Measurements from ENCODE around the gene GALC.
"Not testable (repeated sequence)": the region's sequence is repeated elsewhere in the genome, so short reads cannot be mapped to it uniquely, and the experiment has no call there.

The GALC gene

DNA sequence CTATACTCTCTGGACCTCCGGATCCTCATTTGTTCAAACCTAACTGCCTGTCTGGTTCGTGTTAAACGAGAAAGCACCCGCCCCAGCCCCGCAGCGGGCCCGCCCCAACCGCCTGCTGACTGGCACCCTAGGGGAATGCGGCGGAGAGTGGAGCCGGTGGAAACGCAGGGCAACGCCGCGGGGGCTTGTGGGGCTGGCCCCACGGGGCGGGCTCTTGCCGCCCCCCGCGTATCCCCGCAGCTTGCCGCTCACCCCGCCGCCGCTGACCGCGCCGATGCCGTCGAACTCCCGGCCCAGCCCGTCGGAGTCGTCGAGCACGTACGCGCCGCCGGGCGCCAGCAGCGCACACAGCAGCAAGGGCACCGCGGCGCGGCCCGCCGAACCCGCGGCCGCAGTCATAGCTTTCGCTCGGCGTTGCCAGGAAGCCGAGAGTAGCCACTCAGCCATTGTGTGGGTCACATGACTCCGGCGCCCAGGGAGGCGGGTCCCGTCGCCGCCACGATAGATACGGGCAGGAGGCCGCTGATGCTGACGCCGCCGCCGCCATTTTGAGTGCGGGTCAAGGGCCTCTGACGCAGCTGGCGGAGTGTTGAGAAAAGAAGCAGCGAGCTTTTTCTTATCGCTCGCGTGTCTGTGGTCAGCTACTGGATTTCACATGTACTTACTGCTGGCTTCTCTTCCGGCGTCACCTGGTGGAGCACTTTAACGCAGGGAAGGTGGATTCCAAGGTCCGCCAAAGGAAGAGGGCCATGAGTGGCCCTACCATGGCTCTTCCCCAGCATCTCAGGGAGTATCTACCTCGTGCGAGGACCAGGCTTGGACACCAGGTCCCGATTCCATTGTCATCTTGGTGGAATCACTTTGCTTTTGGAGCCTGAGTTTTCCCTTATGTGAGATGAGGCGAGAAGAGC lies at the start of gene GALC:
TSS of gene GALC (minus strand) at position 465 of the 911 bp plus-strand sequence. CDS start at position 447, 18 bp downstream.
- Mint-ChIP-seq H3K36me3 (ENCODE audit: low read depth) (peaks cover 8% of the 10 kb centered on the region), H3K27me3 (ENCODE audit: low read depth) (no peaks in the 10 kb centered on the region), H3K4me3 (peak within 1 kb of the TSS; percentile 88), H3K4me1 (ENCODE audit: low read depth) (peaks cover 64% of the 10 kb centered on the region), H3K27ac (peak within 1 kb of the TSS; percentile 94), H3K9me3 (no peaks in the 10 kb centered on the region)
- peak; percentile 97 for DNase-seq (ENCODE audit: low spot score)

DNA sequence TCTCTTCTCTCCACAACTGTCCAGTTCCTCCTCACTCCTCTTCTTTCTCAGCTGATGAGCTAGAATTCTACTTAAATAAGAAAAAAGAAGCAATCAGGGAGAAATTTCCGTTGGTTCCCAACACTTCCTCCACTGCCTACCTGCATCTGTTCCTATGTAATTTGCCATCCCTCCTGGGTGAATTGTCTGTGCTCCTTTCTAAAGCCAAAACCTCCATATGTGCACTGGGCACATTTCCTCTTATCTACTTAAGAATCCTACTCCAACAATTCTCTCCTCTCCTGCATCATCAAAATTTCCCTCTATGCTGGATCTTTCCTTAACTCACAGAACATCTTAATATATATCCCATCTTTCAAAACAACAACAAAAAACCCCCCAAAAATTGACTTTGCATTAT lies 47.2 kb upstream of the GALC start:
- no peak for DNase-seq (ENCODE audit: low spot score)
- H3K36me3 Mint-ChIP-seq (ENCODE audit: low read depth), result no peaks in the 10 kb centered on the region
- no peak overlapping the region for H3K4me3 Mint-ChIP-seq
- peaks cover 17% of the 10 kb centered on the region for H3K4me1 Mint-ChIP-seq (ENCODE audit: low read depth)
- no peak overlapping the region for H3K27ac Mint-ChIP-seq
- no peaks in the 10 kb centered on the region for H3K9me3 Mint-ChIP-seq
- H3K27me3 Mint-ChIP-seq (ENCODE audit: low read depth), result no peaks in the 10 kb centered on the region

DNA sequence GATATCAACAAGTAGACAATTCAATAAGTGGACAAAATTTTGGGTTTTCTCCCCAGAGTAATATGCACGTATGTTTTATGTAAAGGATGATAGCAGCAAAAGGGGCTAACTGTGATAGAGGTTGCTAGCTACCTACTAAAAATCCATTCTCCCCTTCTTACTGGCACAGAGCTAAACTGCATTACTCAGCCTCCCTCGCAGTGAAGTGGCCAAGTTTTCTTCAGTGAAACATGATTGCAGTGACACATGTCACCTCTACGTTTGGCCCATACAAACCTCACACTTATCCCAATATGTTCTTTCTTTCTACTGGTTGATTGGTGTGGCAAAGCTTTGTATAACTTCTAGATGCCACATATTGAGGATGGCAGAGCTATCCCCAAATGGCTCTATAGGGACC lies 46.2 kb upstream of the GALC start:
- Mint-ChIP-seq H3K36me3 (ENCODE audit: low read depth) (no peaks in the 10 kb centered on the region), H3K4me1 (ENCODE audit: low read depth) (peaks cover 9% of the 10 kb centered on the region), H3K4me3 (no peak overlapping the region), H3K27me3 (ENCODE audit: low read depth) (no peaks in the 10 kb centered on the region), H3K27ac (no peak overlapping the region), H3K9me3 (no peaks in the 10 kb centered on the region)
- DNase-seq (ENCODE audit: low spot score), result no peak

GRCh38 chr14:88037325-88037724 lies 44.3 kb upstream of the GALC start:
- H3K27ac Mint-ChIP-seq, result no peak overlapping the region
- H3K36me3 Mint-ChIP-seq (ENCODE audit: low read depth), result no peaks in the 10 kb centered on the region
- H3K27me3 Mint-ChIP-seq (ENCODE audit: low read depth), result no peaks in the 10 kb centered on the region

DNA sequence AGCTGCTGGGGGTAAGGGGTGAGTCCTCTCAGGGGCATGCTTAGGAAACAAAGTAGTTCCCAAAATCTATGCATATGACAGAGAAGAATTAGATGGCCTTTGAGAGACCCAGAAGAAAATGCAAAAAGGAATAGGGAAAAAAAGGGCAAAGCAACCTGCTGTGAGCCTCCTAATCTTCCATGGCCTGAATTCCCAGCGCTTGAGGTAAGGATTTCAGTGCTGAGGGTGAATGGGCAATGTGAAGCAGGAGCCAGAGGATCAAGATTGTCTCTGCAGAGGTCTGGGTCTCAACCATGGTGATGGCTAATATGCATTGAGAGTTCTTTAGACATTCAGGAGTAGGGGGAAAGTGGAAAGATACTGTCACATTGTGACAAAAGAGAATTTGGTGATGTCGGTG lies 43.4 kb upstream of the GALC start:
- Mint-ChIP-seq H3K9me3 (peaks cover 4% of the 10 kb centered on the region), H3K27me3 (ENCODE audit: low read depth) (no peaks in the 10 kb centered on the region), H3K27ac (no peak overlapping the region), H3K4me1 (ENCODE audit: low read depth) (peaks cover 10% of the 10 kb centered on the region), H3K36me3 (ENCODE audit: low read depth) (peaks cover 2% of the 10 kb centered on the region), H3K4me3 (no peak overlapping the region)
- no peak for DNase-seq (ENCODE audit: low spot score)

More at GRCh38 chr14:88037325-88037724, 44.3 kb upstream of the GALC start:
- Mint-ChIP-seq H3K4me1 (ENCODE audit: low read depth) (peaks cover 7% of the 10 kb centered on the region), H3K9me3 (peaks cover 4% of the 10 kb centered on the region), H3K4me3 (no peak overlapping the region)
- DNase-seq (ENCODE audit: low spot score), result no peak

DNA sequence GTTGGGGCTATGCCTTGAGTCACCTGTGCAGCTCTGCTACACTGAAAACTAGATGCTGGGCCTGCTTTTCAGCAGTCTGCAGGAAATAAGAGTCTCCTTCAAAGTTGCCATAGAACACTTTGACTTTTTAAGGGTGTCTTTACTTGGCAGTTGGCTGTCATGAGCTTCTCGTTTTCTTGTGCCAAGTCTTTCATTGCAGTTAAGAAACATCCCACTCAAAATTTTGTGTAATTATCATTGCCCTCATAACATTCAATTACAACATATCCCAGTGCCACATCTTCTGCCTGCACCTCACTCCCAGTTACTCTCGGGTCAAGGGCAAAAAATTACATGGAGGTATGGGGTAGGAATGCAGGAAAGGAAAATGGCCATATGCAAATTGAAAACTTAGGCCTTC lies 41.1 kb upstream of the GALC start:
- Mint-ChIP-seq H3K27me3 (ENCODE audit: low read depth) (no peaks in the 10 kb centered on the region), H3K4me1 (ENCODE audit: low read depth) (peaks cover 22% of the 10 kb centered on the region), H3K9me3 (peaks cover 4% of the 10 kb centered on the region), H3K4me3 (no peak overlapping the region), H3K36me3 (ENCODE audit: low read depth) (peaks cover 5% of the 10 kb centered on the region), H3K27ac (no peak overlapping the region)
- no peak for DNase-seq (ENCODE audit: low spot score)

- Mint-ChIP-seq H3K27me3 (ENCODE audit: low read depth) (no peaks in the 10 kb centered on the region), H3K4me3 (no peak overlapping the region), H3K36me3 (ENCODE audit: low read depth) (peaks cover 7% of the 10 kb centered on the region), H3K4me1 (ENCODE audit: low read depth) (peaks cover 22% of the 10 kb centered on the region), H3K27ac (no peak overlapping the region), H3K9me3 (peaks cover 4% of the 10 kb centered on the region)
- DNase-seq (ENCODE audit: low spot score), result no peak
These were observed 39.4 kb upstream of the GALC start for GRCh38 chr14:88032373-88032772.

GRCh38 chr14:88030892-88031291 lies 37.9 kb upstream of the GALC start:
- H3K9me3 Mint-ChIP-seq, result peaks cover 4% of the 10 kb centered on the region
- H3K27me3 Mint-ChIP-seq (ENCODE audit: low read depth), result no peaks in the 10 kb centered on the region
- H3K4me1 Mint-ChIP-seq (ENCODE audit: low read depth), result peaks cover 34% of the 10 kb centered on the region
- no peak overlapping the region for H3K27ac Mint-ChIP-seq
- H3K36me3 Mint-ChIP-seq (ENCODE audit: low read depth), result peaks cover 9% of the 10 kb centered on the region
- DNase-seq (ENCODE audit: low spot score), result no peak
- H3K4me3 Mint-ChIP-seq, result no peak overlapping the region

- DNase-seq (ENCODE audit: low spot score), result no peak
- no peaks in the 10 kb centered on the region for H3K27me3 Mint-ChIP-seq (ENCODE audit: low read depth)
- peaks cover 10% of the 10 kb centered on the region for H3K36me3 Mint-ChIP-seq (ENCODE audit: low read depth)
- peaks cover 4% of the 10 kb centered on the region for H3K9me3 Mint-ChIP-seq
- H3K4me3 Mint-ChIP-seq, result no peak overlapping the region
- H3K4me1 Mint-ChIP-seq (ENCODE audit: low read depth), result peaks cover 42% of the 10 kb centered on the region
- H3K27ac Mint-ChIP-seq, result peak overlapping the region; percentile 76
These were observed 37.1 kb upstream of the GALC start for GRCh38 chr14:88030079-88030478.

GRCh38 chr14:88029500-88029899 lies 36.5 kb upstream of the GALC start:
- DNase-seq (ENCODE audit: low spot score), result peak; percentile 49
- Mint-ChIP-seq H3K27me3 (ENCODE audit: low read depth) (no peaks in the 10 kb centered on the region), H3K4me1 (ENCODE audit: low read depth) (peaks cover 48% of the 10 kb centered on the region), H3K4me3 (no peak overlapping the region), H3K36me3 (ENCODE audit: low read depth) (peaks cover 12% of the 10 kb centered on the region), H3K9me3 (peaks cover 4% of the 10 kb centered on the region), H3K27ac (no peak overlapping the region)

DNA sequence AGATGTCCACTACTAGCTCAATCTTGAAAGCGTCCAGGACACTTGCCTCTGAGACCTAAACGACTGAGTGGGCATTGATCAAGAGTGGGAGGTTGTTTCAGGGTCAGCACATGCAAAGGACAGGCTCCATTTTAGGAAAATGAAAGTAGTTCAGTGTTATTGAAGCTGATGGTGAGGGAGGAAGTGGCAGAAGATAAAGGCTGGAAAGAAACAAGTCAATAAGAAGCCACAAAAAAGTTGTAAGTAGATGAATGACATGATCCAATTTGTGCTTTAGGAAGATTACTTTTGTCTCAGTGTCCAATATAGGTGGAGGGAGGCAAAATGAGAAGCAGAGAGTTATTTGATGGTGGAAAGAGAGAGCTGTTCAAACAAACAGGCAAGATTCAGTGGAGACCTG lies 33.9 kb upstream of the GALC start:
- Mint-ChIP-seq H3K27me3 (ENCODE audit: low read depth) (no peaks in the 10 kb centered on the region), H3K9me3 (no peaks in the 10 kb centered on the region), H3K27ac (peak overlapping the region; percentile 84), H3K36me3 (ENCODE audit: low read depth) (peaks cover 14% of the 10 kb centered on the region), H3K4me1 (ENCODE audit: low read depth) (peaks cover 65% of the 10 kb centered on the region), H3K4me3 (peak overlapping the region; percentile 65)
- no peak for DNase-seq (ENCODE audit: low spot score)

GRCh38 chr14:88025313-88025712 lies 32.3 kb upstream of the GALC start:
- Mint-ChIP-seq H3K4me1 (ENCODE audit: low read depth) (peaks cover 64% of the 10 kb centered on the region), H3K9me3 (no peaks in the 10 kb centered on the region), H3K27me3 (ENCODE audit: low read depth) (no peaks in the 10 kb centered on the region), H3K4me3 (no peak overlapping the region), H3K36me3 (ENCODE audit: low read depth) (peaks cover 23% of the 10 kb centered on the region), H3K27ac (no peak overlapping the region)
- no peak for DNase-seq (ENCODE audit: low spot score)

- H3K27ac Mint-ChIP-seq, result not testable (repeated sequence)
These were observed 31.5 kb upstream of the GALC start for GRCh38 chr14:88024252-88025086.

DNA sequence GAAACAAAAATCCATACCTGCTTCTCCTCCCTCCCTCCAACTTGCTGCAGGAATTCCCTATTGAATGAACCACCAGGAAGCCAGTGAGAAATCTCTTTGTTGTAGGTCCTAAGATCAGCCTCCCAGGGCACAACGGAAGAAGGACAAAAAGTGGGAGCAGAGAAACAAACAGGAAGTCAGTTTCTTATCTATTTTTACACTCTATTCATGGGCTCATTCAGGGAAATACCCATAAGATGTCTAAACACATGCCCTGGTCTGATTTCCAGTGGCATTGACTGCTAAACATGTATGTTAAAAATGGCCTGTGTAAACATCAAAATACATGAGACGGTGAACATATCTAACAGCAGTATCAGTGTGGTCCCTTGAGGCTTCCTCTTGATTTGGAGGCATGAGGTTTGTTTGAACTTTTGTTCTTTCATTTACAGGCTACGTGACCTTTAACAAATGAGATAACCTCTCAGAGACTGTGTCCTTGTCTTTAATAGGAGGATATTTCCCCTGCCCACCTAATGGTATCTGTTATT lies 30.7 kb upstream of the GALC start:
- peaks cover 69% of the 10 kb centered on the region for H3K4me1 Mint-ChIP-seq (ENCODE audit: low read depth)
- H3K4me3 Mint-ChIP-seq, result peak overlapping the region; percentile 28
- H3K9me3 Mint-ChIP-seq, result no peaks in the 10 kb centered on the region
- H3K27me3 Mint-ChIP-seq (ENCODE audit: low read depth), result no peaks in the 10 kb centered on the region
- DNase-seq (ENCODE audit: low spot score), result no peak
- H3K27ac Mint-ChIP-seq, result peak overlapping the region; percentile 77
- peaks cover 26% of the 10 kb centered on the region for H3K36me3 Mint-ChIP-seq (ENCODE audit: low read depth)

More at GRCh38 chr14:88024252-88025086, 31.5 kb upstream of the GALC start:
- H3K4me1 Mint-ChIP-seq (ENCODE audit: low read depth), result peaks cover 65% of the 10 kb centered on the region
- not testable (repeated sequence) for DNase-seq (ENCODE audit: low spot score); H3K27me3 Mint-ChIP-seq (ENCODE audit: low read depth); H3K9me3 Mint-ChIP-seq
- peaks cover 25% of the 10 kb centered on the region for H3K36me3 Mint-ChIP-seq (ENCODE audit: low read depth)
- H3K4me3 Mint-ChIP-seq, result peak overlapping the region; percentile 28

Measured in T-helper 2 cell treated with Interferon-gamma antibody and Interleukin-4, amounts not matched to agents 5 μg/mL and 100 μg/mL, for 36 hours (primary cell).